Endothelial cell of umbilical vein (primary cell): ENCODE results near the gene CYTIP.
"Not testable (repeated sequence)": the region's sequence is repeated elsewhere in the genome, so short reads cannot be mapped to it uniquely, and the experiment has no call there.

ENCODE experiments used
- CTCF ChIP-seq, 2 donors: IDR thresholded peaks; 1 replicate in 1 of 2; 2 replicates in 1 of 2; pipeline ENCODE4 v1.5.1; 2011; ENCODE audit warnings: low read length in 2 of 2, mild to moderate bottlenecking in 2 of 2, moderate library complexity in 2 of 2, control low read depth in 1 of 2, inconsistent platforms in 1 of 2, low read depth in 1 of 2; ENCODE audit not compliant: insufficient read depth in 1 of 2; ENCODE audit errors: extremely low read depth in 1 of 2
- EZH2 ChIP-seq: IDR thresholded peaks from 2 replicates; pipeline ENCODE4 v1.6.1; 2012; ENCODE audit warnings: borderline replicate concordance, low read depth, mild to moderate bottlenecking, moderate library complexity, low read length, inconsistent platforms; ENCODE audit not compliant: severe bottlenecking
- GATA2 ChIP-seq: IDR thresholded peaks from 2 replicates; pipeline ENCODE4 v1.7.0; 2011; ENCODE audit warnings: low read depth, mild to moderate bottlenecking, moderate library complexity, mixed read lengths, low read length; ENCODE audit not compliant: insufficient read length, insufficient read depth
- MYC ChIP-seq: IDR thresholded peaks from one replicate; pipeline ENCODE4 v1.6.1; 2011; ENCODE audit warnings: mild to moderate bottlenecking, low read depth, low read length
- POLR2A ChIP-seq: IDR thresholded peaks from 2 replicates; pipeline ENCODE4 v1.6.1; 2012; ENCODE audit warnings: low read depth, mild to moderate bottlenecking, control low read depth, low read length

- TF ChIP-seq CTCF (IDR thresholded peaks at IDR 0.05; ENCODE audit: extremely low read depth in 1 of 2, insufficient read depth in 1 of 2, low read depth in 1 of 2, low read length in 2 of 2); POLR2A; GATA2; EZH2; MYC: not testable (repeated sequence)
Observed at GRCh38 chr2:157368508-157368907, 75.4 kb downstream of the CYTIP start.
